Activated naive CD8-positive, alpha-beta T cell (primary cell): ENCODE results near the gene LSAMP.

ENCODE experiments used
- H3K27ac Mint-ChIP-seq: one replicate; pipeline ENCODE4 v1.8.0; 2021; ENCODE audit warnings: mixed read lengths
- H3K27me3 Mint-ChIP-seq: one replicate; pipeline ENCODE4 v1.8.0; 2021; ENCODE audit warnings: mixed read lengths
- H3K36me3 Mint-ChIP-seq: one replicate; pipeline ENCODE4 v1.8.0; 2021; ENCODE audit warnings: mixed read lengths
- H3K4me1 Mint-ChIP-seq: one replicate; pipeline ENCODE4 v1.8.0; 2021; ENCODE audit warnings: low read depth, mixed read lengths
- H3K4me3 Mint-ChIP-seq: one replicate; pipeline ENCODE4 v1.8.0; 2021; ENCODE audit warnings: mild to moderate bottlenecking, mixed read lengths
- H3K9me3 Mint-ChIP-seq: one replicate; pipeline ENCODE4 v1.8.0; 2021; ENCODE audit warnings: low read depth, mixed read lengths

Gene LSAMP

GRCh38 chr3:116141724-116142123 is 303.6 kb downstream of the LSAMP start:
- peaks cover 12% of the 10 kb centered on the region for H3K9me3 Mint-ChIP-seq
- H3K4me3 Mint-ChIP-seq: no peak overlapping the region
- no peak overlapping the region for H3K27ac Mint-ChIP-seq
- no peaks in the 10 kb centered on the region for H3K36me3 Mint-ChIP-seq
- no peaks in the 10 kb centered on the region for H3K4me1 Mint-ChIP-seq
- H3K27me3 Mint-ChIP-seq: no peaks in the 10 kb centered on the region

GRCh38 chr3:116140100-116140689 is 305.1 kb downstream of the LSAMP start:
- Mint-ChIP-seq H3K27ac (no peak overlapping the region), H3K36me3 (no peaks in the 10 kb centered on the region), H3K9me3 (peaks cover 4% of the 10 kb centered on the region), H3K4me3 (no peak overlapping the region), H3K27me3 (no peaks in the 10 kb centered on the region), H3K4me1 (no peaks in the 10 kb centered on the region)

- no peak overlapping the region for H3K27ac Mint-ChIP-seq
- H3K4me1 Mint-ChIP-seq: no peaks in the 10 kb centered on the region
- H3K4me3 Mint-ChIP-seq: no peak overlapping the region
- H3K36me3 Mint-ChIP-seq: no peaks in the 10 kb centered on the region
- no peaks in the 10 kb centered on the region for H3K27me3 Mint-ChIP-seq
- no peaks in the 10 kb centered on the region for H3K9me3 Mint-ChIP-seq
Measured at GRCh38 chr3:116139641-116140040, 305.6 kb downstream of the LSAMP start.

GRCh38 chr3:116135457-116136085 is 309.7 kb downstream of the LSAMP start:
- Mint-ChIP-seq H3K4me1 (no peaks in the 10 kb centered on the region), H3K27me3 (no peaks in the 10 kb centered on the region), H3K27ac (no peak overlapping the region), H3K4me3 (no peak overlapping the region), H3K9me3 (no peaks in the 10 kb centered on the region), H3K36me3 (no peaks in the 10 kb centered on the region)

- Mint-ChIP-seq H3K9me3 (no peaks in the 10 kb centered on the region), H3K27me3 (no peaks in the 10 kb centered on the region), H3K4me3 (no peak overlapping the region), H3K4me1 (no peaks in the 10 kb centered on the region), H3K27ac (no peak overlapping the region), H3K36me3 (no peaks in the 10 kb centered on the region)
Measured at GRCh38 chr3:116129187-116129946, 315.9 kb downstream of the LSAMP start.

GRCh38 chr3:116127464-116127863 is 317.8 kb downstream of the LSAMP start:
- no peaks in the 10 kb centered on the region for H3K36me3 Mint-ChIP-seq
- H3K27me3 Mint-ChIP-seq: no peaks in the 10 kb centered on the region
- no peaks in the 10 kb centered on the region for H3K4me1 Mint-ChIP-seq
- no peak overlapping the region for H3K4me3 Mint-ChIP-seq
- no peak overlapping the region for H3K27ac Mint-ChIP-seq
- H3K9me3 Mint-ChIP-seq: no peaks in the 10 kb centered on the region

- no peaks in the 10 kb centered on the region for H3K4me1 Mint-ChIP-seq
- no peak overlapping the region for H3K27ac Mint-ChIP-seq
- no peaks in the 10 kb centered on the region for H3K36me3 Mint-ChIP-seq
- no peak overlapping the region for H3K4me3 Mint-ChIP-seq
- H3K27me3 Mint-ChIP-seq: no peaks in the 10 kb centered on the region
- no peaks in the 10 kb centered on the region for H3K9me3 Mint-ChIP-seq
Measured at GRCh38 chr3:116124166-116124565, 321.1 kb downstream of the LSAMP start.

- no peaks in the 10 kb centered on the region for H3K36me3 Mint-ChIP-seq
Measured at GRCh38 chr3:116118475-116119169, 326.7 kb downstream of the LSAMP start.

GRCh38 chr3:116114586-116114985 is 330.7 kb downstream of the LSAMP start:
- Mint-ChIP-seq H3K4me3 (no peak overlapping the region), H3K4me1 (no peaks in the 10 kb centered on the region), H3K36me3 (no peaks in the 10 kb centered on the region)

More at GRCh38 chr3:116118475-116119169, 326.7 kb downstream of the LSAMP start:
- Mint-ChIP-seq H3K4me1 (no peaks in the 10 kb centered on the region), H3K27ac (no peak overlapping the region), H3K27me3 (no peaks in the 10 kb centered on the region), H3K9me3 (no peaks in the 10 kb centered on the region), H3K4me3 (no peak overlapping the region)

GRCh38 chr3:116112696-116113095 is 332.6 kb downstream of the LSAMP start:
- Mint-ChIP-seq H3K27ac (no peak overlapping the region), H3K27me3 (no peaks in the 10 kb centered on the region), H3K4me3 (no peak overlapping the region), H3K4me1 (no peaks in the 10 kb centered on the region), H3K36me3 (no peaks in the 10 kb centered on the region), H3K9me3 (no peaks in the 10 kb centered on the region)

More at GRCh38 chr3:116114586-116114985, 330.7 kb downstream of the LSAMP start:
- no peaks in the 10 kb centered on the region for H3K9me3 Mint-ChIP-seq
- no peaks in the 10 kb centered on the region for H3K27me3 Mint-ChIP-seq
- no peak overlapping the region for H3K27ac Mint-ChIP-seq

- Mint-ChIP-seq H3K27me3 (no peaks in the 10 kb centered on the region), H3K9me3 (no peaks in the 10 kb centered on the region), H3K4me1 (no peaks in the 10 kb centered on the region), H3K4me3 (no peak overlapping the region), H3K36me3 (no peaks in the 10 kb centered on the region), H3K27ac (no peak overlapping the region)
Measured at GRCh38 chr3:116111765-116112164, 333.5 kb downstream of the LSAMP start.

GRCh38 chr3:116103868-116104530 is 341.3 kb downstream of the LSAMP start:
- Mint-ChIP-seq H3K4me3 (no peak overlapping the region), H3K27ac (no peak overlapping the region), H3K27me3 (peaks cover 1% of the 10 kb centered on the region), H3K9me3 (no peaks in the 10 kb centered on the region), H3K36me3 (no peaks in the 10 kb centered on the region), H3K4me1 (no peaks in the 10 kb centered on the region)

GRCh38 chr3:116102037-116102436 is 343.2 kb downstream of the LSAMP start:
- H3K36me3 Mint-ChIP-seq: no peaks in the 10 kb centered on the region
- H3K4me1 Mint-ChIP-seq: no peaks in the 10 kb centered on the region
- no peak overlapping the region for H3K27ac Mint-ChIP-seq
- no peak overlapping the region for H3K4me3 Mint-ChIP-seq
- no peaks in the 10 kb centered on the region for H3K9me3 Mint-ChIP-seq
- H3K27me3 Mint-ChIP-seq: peaks cover 1% of the 10 kb centered on the region

- Mint-ChIP-seq H3K27me3 (peaks cover 1% of the 10 kb centered on the region), H3K36me3 (no peaks in the 10 kb centered on the region), H3K27ac (no peak overlapping the region), H3K4me3 (no peak overlapping the region), H3K9me3 (peaks cover 8% of the 10 kb centered on the region), H3K4me1 (no peaks in the 10 kb centered on the region)
Measured at GRCh38 chr3:116097226-116097625, 348.1 kb downstream of the LSAMP start.
